Spleen (tissue), 7 donors: ENCODE results near the gene EFNA5.

ENCODE experiments used
- CTCF ChIP-seq, 11 experiments: fragments of 200-600 bp in 7 of 11; fragments of 450-650 bp in 4 of 11; sonication (generic) in 4 of 11; IDR thresholded peaks in 8 of 11; conservative IDR thresholded peaks in 3 of 11; 1 replicate in 7 of 11; 2 replicates in 4 of 11; pipeline versions ENCODE4 v1.4.0 to v1.8.0; 2016 to 2021; ENCODE audit warnings: antibody characterized with exemption in 11 of 11, inconsistent platforms in 4 of 11, mild to moderate bottlenecking in 1 of 11
- POLR2A ChIP-seq, 3 donors: fragments of 450-650 bp; IDR thresholded peaks; one replicate each; pipeline ENCODE4 v1.5.1; 2017; ENCODE audit warnings: antibody characterized with exemption in 3 of 3, mild to moderate bottlenecking in 1 of 3
- donor health status: DM: no; HTN: no; CAD: no; lungs with moderate emphysema.
- donor health status: DM: no; HTN: no; CAD: no.
- donor health status: DM: no; HTN: no; CAD: no.

DNA sequence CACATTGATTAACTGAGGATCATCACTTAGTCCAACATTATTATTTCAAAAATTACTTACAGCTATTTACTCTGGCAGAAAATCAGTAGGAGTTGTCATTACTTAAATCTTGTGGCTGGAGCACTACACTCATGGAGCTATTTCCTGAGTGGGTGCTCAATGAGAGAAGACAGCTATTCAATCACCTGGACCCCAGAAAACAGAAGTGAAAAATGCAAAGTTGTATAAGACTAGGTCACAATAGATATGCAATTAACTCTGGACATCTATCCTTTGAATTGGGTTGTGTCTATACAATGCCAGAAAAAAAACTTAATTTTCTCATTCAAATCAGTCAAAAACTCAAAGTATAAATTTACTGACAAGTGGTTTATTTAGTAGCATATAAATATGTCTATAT, 340.9 kb downstream of the EFNA5 start:
- no peak for TF ChIP-seq CTCF (IDR thresholded peaks at IDR 0.05 in 8 of 11, conservative IDR thresholded peaks at IDR 0.05 in 3 of 11)
- no peak for TF ChIP-seq POLR2A (IDR thresholded peaks at IDR 0.05)
